B cell (primary cell): ENCODE results near the gene KCNG4. TPM values are rescaled to one million over a fixed set of nuclear protein-coding genes. Genes with fewer than 3 reads are reported as not detected.

ENCODE experiments used
- ATAC-seq: fragments of 200-7000 bp; cut with Tn5 transposase; one replicate; pipeline ENCODE4 v1.10.0; 2021; ENCODE audit warnings: low read depth, mild to moderate bottlenecking, moderate number of reproducible peaks, moderate library complexity
- CTCF ChIA-PET: fragments of 350-600 bp; sonication (Branson Sonifier 250); formaldehyde crosslinking; loops from one replicate; lab custom pipeline; 2021; ENCODE audit warnings: antibody characterized with exemption, inconsistent platforms; lab: Charles Lee
- POLR2A ChIA-PET: fragments of 350-600 bp; sonication (Branson Sonifier 250); formaldehyde crosslinking; loops from one replicate; lab custom pipeline; 2021; ENCODE audit warnings: antibody characterized with exemption; lab: Charles Lee
- DNase-seq: peaks from one replicate; pipeline ENCODE4 v3.0.0; 2013
- H2AFZ ChIP-seq: 2 replicates; pipeline ENCODE4 v1.6.1; 2012; ENCODE audit warnings: mild to moderate bottlenecking, low read depth, low read length; ENCODE audit not compliant: insufficient read depth, poor library complexity, severe bottlenecking
- H3K27ac ChIP-seq, 2 donors: 1 replicate in 1 of 2; 2 replicates in 1 of 2; pipeline ENCODE4 v1.5.1; 2012 to 2013; ENCODE audit warnings: low read length in 2 of 2, mild to moderate bottlenecking in 2 of 2, moderate library complexity in 1 of 2
- H3K27me3 ChIP-seq, 4 experiments: fragments of 200-600 bp in 1 of 4; sonication (generic) in 1 of 4; replicated peaks in 1 of 4; 1 replicate in 2 of 4; 2 replicates in 2 of 4; pipeline versions ENCODE4 v1.6.1 to v1.7.0; 2013 to 2016; ENCODE audit warnings: low read length in 3 of 4, mild to moderate bottlenecking in 2 of 4, mixed read lengths in 1 of 4, moderate library complexity in 1 of 4; ENCODE audit not compliant: insufficient read depth in 4 of 4, control insufficient read depth in 3 of 4; ENCODE audit errors: control extremely low read depth in 1 of 4
- H3K36me3 ChIP-seq, 2 experiments: replicated peaks in 1 of 2; 1 replicate in 1 of 2; 2 replicates in 1 of 2; pipeline versions ENCODE4 v1.6.1 to v1.7.1; 2013; ENCODE audit warnings: low read length in 1 of 2; ENCODE audit not compliant: insufficient read depth in 2 of 2, control insufficient read depth in 1 of 2; ENCODE audit errors: control extremely low read depth in 1 of 2, extremely low read depth in 1 of 2
- H3K4me1 ChIP-seq, 2 donors: fragments of 200-600 bp in 1 of 2; sonication (generic) in 1 of 2; 1 replicate in 1 of 2; 2 replicates in 1 of 2; pipeline versions ENCODE4 v1.5.1 to v1.6.1; 2013 to 2017; ENCODE audit warnings: low read length in 2 of 2; ENCODE audit not compliant: control insufficient read depth in 2 of 2, insufficient read depth in 2 of 2
- H3K4me2 ChIP-seq: replicated peaks from 2 replicates; pipeline ENCODE3; 2012; ENCODE audit warnings: mild to moderate bottlenecking, low read depth, low read length; ENCODE audit not compliant: poor library complexity, severe bottlenecking
- H3K4me3 ChIP-seq, 5 experiments: fragments of 200-600 bp in 1 of 5; sonication (generic) in 1 of 5; 1 replicate in 3 of 5; 2 replicates in 2 of 5; pipeline versions ENCODE4 v1.5.1 to v1.7.0; 2011 to 2016; ENCODE audit warnings: low read length in 4 of 5, mild to moderate bottlenecking in 4 of 5, low read depth in 2 of 5, control low read depth in 1 of 5, moderate library complexity in 1 of 5; ENCODE audit not compliant: insufficient read depth in 1 of 5; ENCODE audit errors: control extremely low read depth in 1 of 5, extremely low read depth in 1 of 5
- H3K79me2 ChIP-seq: fragments of 200-600 bp; sonication (generic); one replicate; pipeline ENCODE4 v1.6.0; 2016; ENCODE audit warnings: low read length; ENCODE audit not compliant: control insufficient read depth, insufficient read depth
- H3K9ac ChIP-seq: fragments of 200-600 bp; sonication (generic); 2 replicates; pipeline ENCODE4 v1.6.1; 2017; ENCODE audit warnings: mild to moderate bottlenecking, low read length, moderate library complexity
- H3K9me3 ChIP-seq, 3 donors: one replicate each; pipeline versions ENCODE4 v1.6.1 to v1.7.1; 2013; ENCODE audit warnings: low read length in 2 of 3; ENCODE audit not compliant: control insufficient read depth in 2 of 3, insufficient read depth in 1 of 3; ENCODE audit errors: control extremely low read depth in 1 of 3
- H4K20me1 ChIP-seq: 2 replicates; pipeline ENCODE4 v1.6.0; 2012; ENCODE audit warnings: mild to moderate bottlenecking, low read length; ENCODE audit not compliant: insufficient read depth, control insufficient read depth, poor library complexity, severe bottlenecking
- H3K27ac Mint-ChIP-seq: one replicate; pipeline ENCODE4 v1.8.0; 2021; ENCODE audit warnings: mixed read lengths
- H3K27me3 Mint-ChIP-seq: one replicate; pipeline ENCODE4 v1.8.0; 2021; ENCODE audit warnings: mixed read lengths
- H3K4me1 Mint-ChIP-seq: one replicate; pipeline ENCODE4 v1.8.0; 2021; ENCODE audit warnings: mixed read lengths
- H3K4me3 Mint-ChIP-seq: one replicate; pipeline ENCODE4 v1.8.0; 2021; ENCODE audit warnings: mixed read lengths
- H3K9me3 Mint-ChIP-seq: one replicate; pipeline ENCODE4 v1.8.0; 2022; ENCODE audit warnings: mixed read lengths; ENCODE audit not compliant: insufficient read depth
- CTCF ChIP-seq: fragments of 200-600 bp; IDR thresholded peaks from one replicate; pipeline ENCODE4 v1.8.0; 2022; ENCODE audit warnings: antibody characterized with exemption, mild to moderate bottlenecking
- EZH2 ChIP-seq: IDR thresholded peaks from 2 replicates; pipeline ENCODE4 v1.6.1; 2012; ENCODE audit warnings: borderline replicate concordance, low read depth, mild to moderate bottlenecking, moderate library complexity, low read length; ENCODE audit not compliant: insufficient read depth, poor library complexity, severe bottlenecking
- WGBS: methylation state at CpG from one replicate; pipeline ENCODE4 v1.1.5; 2013; ENCODE audit warnings: missing lambda C conversion rate; ENCODE audit not compliant: insufficient coverage; 5-methylcytosine and 5-hydroxymethylcytosine counted together
- intact Hi-C: fragments of 100-400 bp; cut with micrococcal nuclease; formaldehyde crosslinking; loops from one replicate; pipeline ENCODE4 v1.10.0; 2022
- polyA plus RNA-seq: library from polyadenylated mRNA; depleted of rRNA; stranded (reverse); fragments of >200 nt; gene quantifications from 2 replicates; pipeline ENCODE4 v1.2.3, GENCODE V29; 2012
- total RNA-seq, 2 donors: library from RNA; stranded (reverse); fragments of 120-200 nt in 1 of 2; gene quantifications; 1 replicate in 1 of 2; 2 replicates in 1 of 2; pipeline versions ENCODE4 v1.2.3 to v1.2.4, GENCODE V29; 2013 to 2022

Gene KCNG4
- total and polyA plus RNA-seq, 2 donors (not counting 1 experiment from before 2014, with no cell fraction given): not detected

GRCh38 chr16:84215531-84215930 is 24.3 kb downstream of the KCNG4 start:
- Histone ChIP-seq H3K27ac (no peak overlapping the region), H3K9me3 (no peaks in the 10 kb centered on the region), H3K4me2 (no peak overlapping the region), H3K27me3 (no peaks in the 10 kb centered on the region), H3K4me3 (no peak overlapping the region), H3K79me2 (no peaks in the 10 kb centered on the region), H3K4me1 (no peaks in the 10 kb centered on the region), H2AFZ (no peak overlapping the region), H3K36me3 (no peaks in the 10 kb centered on the region), H3K9ac (no peak overlapping the region), H4K20me1 (no peaks in the 10 kb centered on the region)
- CTCF ChIA-PET: no interaction called here
- H3K9me3 Mint-ChIP-seq: no peaks in the 10 kb centered on the region
- no peak overlapping the region for H3K27ac Mint-ChIP-seq
- 94% methylated on average over 2 of the region's 5 CpGs for WGBS
- TF ChIP-seq EZH2: no peak
- no peak for TF ChIP-seq CTCF
- POLR2A ChIA-PET: no interaction called here
- no peaks in the 10 kb centered on the region for H3K4me1 Mint-ChIP-seq
- peaks cover 14% of the 10 kb centered on the region for H3K27me3 Mint-ChIP-seq
- intact Hi-C loops: no loop called here
- no peak overlapping the region for H3K4me3 Mint-ChIP-seq
- DNase-seq (no peak), ATAC-seq (no peak)

- H2AFZ ChIP-seq: no peak overlapping the region
- H3K9me3 Mint-ChIP-seq: no peaks in the 10 kb centered on the region
- ATAC-seq: no peak
- H3K36me3 ChIP-seq: no peaks in the 10 kb centered on the region
- H3K4me1 Mint-ChIP-seq: no peaks in the 10 kb centered on the region
- H3K27ac Mint-ChIP-seq: no peak overlapping the region
- H3K9ac ChIP-seq: no peak overlapping the region
- H4K20me1 ChIP-seq: no peaks in the 10 kb centered on the region
- no peaks in the 10 kb centered on the region for H3K79me2 ChIP-seq
- H3K27me3 Mint-ChIP-seq: peaks cover 14% of the 10 kb centered on the region
- ChIA-PET CTCF (no interaction called here), POLR2A (no interaction called here)
- no peak overlapping the region for H3K4me2 ChIP-seq
- H3K27ac ChIP-seq: no peak overlapping the region
- H3K4me1 ChIP-seq: no peaks in the 10 kb centered on the region
- no peak overlapping the region for H3K4me3 ChIP-seq
- intact Hi-C loops: no loop called here
- no peak for DNase-seq
- no peak overlapping the region for H3K4me3 Mint-ChIP-seq
- H3K27me3 ChIP-seq: no peaks in the 10 kb centered on the region
- peaks cover 0 to 3% (median 0%) of the 10 kb centered on the region in 3 donors for H3K9me3 ChIP-seq
- WGBS: 84% methylated on average over 11 of the region's 15 CpGs
- TF ChIP-seq EZH2 (no peak), CTCF (no peak)
These were observed 25.3 kb downstream of the KCNG4 start for GRCh38 chr16:84214451-84215066.
